Stimulated activated CD4-positive, alpha-beta T cell treated with anti-CD3 and anti-CD28 coated beads, Interleukin-1b, Interleukin-23, amount 100 ng/mL, for 4 hours (primary cell): ENCODE measurements around the gene CGB3.

Experiments used
- DNase-seq, 2 donors: peaks; one replicate each; pipeline ENCODE4 v3.0.0-alpha.2; 2020; ENCODE audit warnings: low read depth in 2 of 2

The CGB3 gene

DNA sequence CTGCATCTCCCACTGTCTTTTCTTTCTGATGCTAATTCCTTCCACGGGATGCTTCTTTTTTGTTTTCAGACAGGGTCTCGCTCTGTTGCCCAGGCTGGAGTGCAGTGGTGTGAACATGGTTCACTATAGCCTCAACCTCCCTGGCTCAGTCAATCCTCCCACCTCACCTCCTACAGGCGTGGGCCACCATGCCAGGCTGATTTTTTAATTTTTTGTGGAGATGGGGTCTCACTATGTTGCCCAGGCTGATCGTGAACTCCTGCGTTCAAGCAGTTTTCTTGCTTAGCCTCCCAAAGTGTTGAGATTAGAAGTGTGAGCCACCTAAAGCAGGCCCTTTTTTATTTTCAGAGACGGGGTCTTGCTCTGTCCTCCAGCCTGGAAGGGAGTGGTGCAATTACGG is 35.8 kb downstream of the CGB3 start:
- no peak for DNase-seq

GRCh38 chr19:48987323-48987722 is 36.8 kb downstream of the CGB3 start:
- DNase-seq = no peak

DNA sequence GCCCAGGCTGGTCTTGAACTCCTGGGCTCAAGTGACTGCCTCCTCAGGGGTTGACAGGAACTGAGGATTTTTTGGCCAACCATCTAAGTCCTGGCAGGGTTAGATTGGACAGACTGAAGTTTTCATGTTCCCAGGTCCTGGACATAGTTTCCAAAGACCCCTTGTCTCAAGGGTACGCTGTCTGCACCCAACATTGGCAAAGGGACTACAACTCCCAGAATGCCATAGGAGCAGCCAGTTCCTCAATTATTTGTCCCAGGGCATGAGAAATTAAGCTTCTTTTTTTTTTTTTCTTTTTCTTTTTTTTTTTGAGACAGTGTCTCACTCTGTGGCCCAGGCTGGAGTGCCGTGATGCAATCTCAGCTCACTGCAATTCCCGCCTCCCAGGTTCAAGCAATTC is 37.9 kb downstream of the CGB3 start:
- no peak for DNase-seq

DNA sequence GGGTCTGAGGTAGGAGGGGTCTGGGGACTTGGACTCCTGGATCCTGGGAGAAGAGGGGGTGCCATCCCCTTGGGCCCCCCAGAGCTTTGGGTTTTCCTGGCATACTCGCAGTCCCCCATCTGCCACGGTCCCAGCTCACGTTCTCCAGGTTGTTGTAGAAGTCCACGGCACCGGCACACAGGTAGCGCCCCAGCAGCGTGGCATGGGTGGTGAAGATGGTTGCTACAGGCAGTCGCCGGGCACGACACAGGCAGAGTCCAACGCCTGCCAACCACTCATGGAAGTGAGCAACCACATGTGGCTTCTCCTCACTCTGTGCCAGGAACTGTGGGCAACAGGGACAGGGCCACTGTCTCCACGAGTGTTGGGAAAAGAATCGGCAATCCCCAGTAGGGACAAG is 38.4 kb downstream of the CGB3 start:
- no peak for DNase-seq

DNA sequence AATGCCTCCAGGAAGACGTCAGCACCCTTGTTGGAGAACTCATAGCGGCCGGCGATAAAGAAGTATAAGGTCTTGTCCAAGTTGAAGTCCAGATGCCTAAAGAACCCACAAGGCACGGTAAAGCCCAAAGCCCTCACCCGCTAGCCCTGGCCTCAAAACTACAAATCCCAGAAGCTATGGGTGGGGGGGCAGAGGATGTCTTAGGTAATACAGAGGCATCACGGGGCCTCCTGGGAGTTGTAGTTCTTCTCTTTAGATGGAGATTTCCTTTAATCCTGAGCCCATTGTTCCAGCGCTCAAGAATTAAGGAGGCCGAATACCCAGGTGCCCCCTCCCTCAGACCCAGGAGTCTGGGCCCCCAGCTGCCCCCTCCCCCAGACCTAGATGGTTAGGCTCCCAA is 41.9 kb downstream of the CGB3 start:
- no peak for DNase-seq

DNA sequence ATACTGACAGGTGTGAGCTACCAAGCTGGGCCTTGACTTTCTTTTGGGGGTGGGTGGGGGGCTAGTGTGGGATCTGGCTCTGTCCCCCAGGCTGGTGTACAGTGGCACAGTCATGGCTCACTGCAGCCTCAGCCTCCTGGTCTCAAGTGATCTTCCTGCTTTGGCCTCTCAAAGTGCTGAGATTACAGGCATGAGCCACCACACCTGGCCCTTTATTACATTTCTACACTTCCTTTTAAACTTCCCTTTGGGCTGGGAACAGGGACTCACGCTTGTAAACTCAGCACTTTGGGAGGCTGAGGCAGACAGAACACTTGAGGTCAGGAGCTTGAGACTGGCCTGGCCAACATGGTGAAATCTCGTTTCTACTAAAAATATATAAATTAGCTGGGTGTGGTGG is 47.1 kb downstream of the CGB3 start:
- no peak for DNase-seq

DNA sequence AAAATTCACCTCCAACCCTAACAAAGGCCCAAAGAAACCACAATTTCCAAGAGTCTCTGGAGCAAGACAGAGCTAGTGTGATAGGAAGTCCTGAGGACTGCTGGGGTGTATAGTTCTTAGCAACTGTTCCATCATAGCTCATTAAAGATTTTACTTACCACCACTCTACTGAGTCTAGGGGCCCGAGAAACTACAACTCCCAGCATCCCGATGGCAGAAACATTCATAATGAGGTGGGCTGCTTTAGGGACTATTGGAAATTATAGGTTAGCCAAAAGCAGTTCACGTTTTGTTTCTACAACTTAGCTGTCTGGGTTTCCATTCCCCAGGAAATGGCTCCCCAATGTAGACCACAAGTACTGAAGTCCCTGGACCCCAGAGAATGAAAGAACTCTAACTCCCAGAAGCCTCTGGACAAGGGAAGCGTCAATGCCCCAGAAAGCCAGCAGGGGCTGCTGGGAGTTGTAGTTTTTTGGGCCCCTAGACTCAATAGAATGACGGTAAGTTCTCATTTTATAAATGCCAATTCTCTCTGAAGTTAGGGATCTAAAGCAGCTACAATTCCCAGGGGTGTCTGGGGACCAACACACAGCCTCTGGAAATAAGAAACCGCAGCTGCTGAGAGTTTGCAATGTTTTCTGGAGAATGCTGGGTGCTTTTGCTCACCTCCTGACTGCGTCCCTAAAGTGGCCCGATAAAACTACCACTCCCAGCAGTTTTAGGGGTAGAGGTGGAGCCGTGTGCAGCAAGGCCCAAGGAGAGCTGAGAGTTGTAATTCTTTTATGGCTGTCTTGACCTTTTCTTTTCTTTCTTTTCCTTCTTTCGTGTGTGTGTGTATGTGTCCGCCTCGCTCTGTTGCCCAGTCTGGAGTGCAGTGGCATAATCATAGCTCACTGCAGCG is 47.9 kb downstream of the CGB3 start:
- no peak for DNase-seq
